Hippocampal formation (tissue), 2 donors: ENCODE results near the gene CEP126.
A peak's percentile ranks its signal among the peaks of the same experiment; 100 is the strongest.

Experiments used
- DNase-seq, 2 donors: peaks; one replicate each; lab custom pipeline; 2025; lab: John Stamatoyannopoulos, UW

The CEP126 gene

GRCh38 chr11:102012946-102013345, 98.1 kb downstream of the CEP126 start:
- DNase-seq = no peak

- no peak for DNase-seq
Observed at GRCh38 chr11:102014756-102015155, 99.9 kb downstream of the CEP126 start.

DNA sequence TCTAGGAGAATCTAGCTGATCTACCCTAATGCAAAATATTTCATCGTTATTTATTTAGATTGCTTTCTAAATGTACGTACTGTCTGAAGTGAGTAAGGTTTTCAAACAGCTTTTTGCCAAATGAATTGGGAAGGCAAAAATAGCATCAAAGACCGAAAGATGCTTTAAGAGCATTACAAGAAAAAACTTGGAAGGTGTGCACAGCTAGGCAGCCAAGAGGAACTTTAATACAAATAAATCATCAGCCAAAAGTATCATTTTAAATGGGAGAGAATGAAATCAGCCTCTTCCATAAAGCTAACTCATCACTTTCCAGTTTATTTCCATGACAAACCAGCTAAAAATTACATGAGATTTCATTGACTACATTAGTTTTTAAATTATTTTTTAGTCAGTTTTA, 102.2 kb downstream of the CEP126 start:
- no peak for DNase-seq

GRCh38 chr11:102026217-102026616, 111.4 kb downstream of the CEP126 start:
- no peak for DNase-seq

- no peak for DNase-seq
Observed at GRCh38 chr11:102026959-102027358, 112.1 kb downstream of the CEP126 start.

DNA sequence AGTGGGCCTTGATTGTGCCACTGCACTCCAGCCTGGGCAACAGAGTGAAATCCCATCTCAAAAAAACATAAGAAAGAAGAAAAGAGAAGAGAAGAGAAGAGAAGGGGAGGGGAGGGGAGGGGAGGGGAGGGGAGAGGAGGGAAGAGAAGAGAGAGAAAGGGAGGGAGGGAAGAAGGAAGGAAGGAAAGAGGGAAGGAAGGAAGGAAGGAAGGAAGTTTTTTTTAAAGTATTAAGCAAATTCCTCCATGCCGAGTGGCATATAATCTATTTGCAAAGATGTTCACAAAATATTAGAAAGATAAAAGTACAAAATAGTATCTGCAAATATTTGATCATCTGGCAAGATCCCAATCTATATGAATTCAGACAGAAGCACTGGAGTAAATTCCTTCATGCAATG, 121.9 kb downstream of the CEP126 start:
- no peak for DNase-seq

DNA sequence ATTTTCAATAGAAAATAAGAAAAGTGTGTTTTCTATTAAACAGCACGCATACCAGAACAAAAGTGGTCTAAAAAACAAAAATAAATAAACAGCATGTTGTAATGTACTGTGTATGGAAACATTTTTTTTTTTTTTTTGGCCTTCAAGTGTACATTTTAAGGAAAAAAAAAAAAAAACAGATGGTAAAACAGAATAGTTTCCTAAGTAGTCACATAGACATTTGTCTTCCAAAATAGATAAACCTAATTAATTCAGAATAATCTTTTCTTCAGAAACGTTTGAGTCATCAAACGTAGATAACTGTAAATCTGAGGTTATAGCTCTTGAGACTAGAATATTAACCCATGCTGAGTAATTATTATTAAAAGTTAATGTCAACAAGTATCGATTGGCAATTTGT, 132.0 kb downstream of the CEP126 start:
- DNase-seq = no peak

DNA sequence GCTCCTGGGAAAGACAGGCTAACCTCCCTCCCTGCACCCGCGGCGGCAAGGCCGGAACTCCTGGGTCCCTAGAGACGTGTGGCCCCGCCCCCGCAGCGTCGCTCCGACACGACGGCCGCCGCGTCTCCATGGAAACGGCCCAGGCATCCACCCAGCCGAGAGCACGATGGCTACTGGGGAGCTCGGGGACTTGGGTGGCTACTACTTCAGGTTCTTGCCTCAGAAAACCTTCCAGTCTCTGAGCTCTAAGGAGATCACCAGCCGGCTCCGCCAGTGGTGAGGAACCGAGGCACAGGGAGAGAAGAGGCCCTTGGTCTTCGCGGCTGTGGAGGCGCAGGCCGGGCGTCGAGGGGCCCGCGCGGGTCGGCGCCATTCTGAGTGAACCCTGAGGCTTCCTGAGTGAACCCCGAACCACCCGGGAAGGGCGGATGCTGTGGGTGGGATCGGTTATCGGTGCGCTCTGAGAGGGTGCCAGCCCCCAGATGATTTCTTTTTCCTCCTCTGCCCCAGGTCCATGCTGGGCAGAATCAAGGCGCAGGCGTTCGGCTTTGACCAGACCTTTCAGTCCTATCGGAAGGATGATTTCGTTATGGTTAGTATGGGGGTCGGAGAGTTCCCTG, 132.6 kb downstream of the CEP126 start, which contains the start of gene CFAP300:
CFAP300 (plus strand) TSS at position 133 of the 620 bp plus-strand sequence; CDS start at position 167, 34 bp downstream.
- DNase-seq = peak; percentile 8 to 45
